Measurements from ENCODE around the gene LEF1. TPM values are rescaled to one million over a fixed set of nuclear protein-coding genes. Genes with fewer than 3 reads are reported as not detected.

LEF1 gene
- total RNA-seq, 1 donor from 2014 or later = 16.6 TPM

DNA sequence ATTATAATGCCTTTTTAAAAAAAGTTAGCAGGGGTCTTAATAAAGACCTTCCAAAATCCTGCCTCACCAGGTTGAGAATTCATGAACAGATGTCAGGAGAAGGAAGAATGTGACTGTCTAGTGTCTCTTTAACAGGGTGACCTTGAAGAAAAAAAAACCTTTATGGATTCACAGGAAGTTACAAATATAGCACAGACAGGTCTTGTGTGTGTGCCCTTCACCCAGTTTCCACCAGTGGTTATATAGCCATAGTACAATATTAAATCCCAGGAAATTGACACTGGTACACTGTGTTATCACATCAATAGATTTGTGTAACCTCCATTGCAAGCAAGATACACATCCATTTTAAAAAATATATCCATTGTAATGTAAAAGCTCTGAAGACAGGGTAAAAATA is 135.4 kb downstream of the LEF1 start:
- Histone ChIP-seq H3K27ac (ENCODE audit: low read depth, low read length) (no peak overlapping the region), H3K9me3 (ENCODE audit: insufficient read depth, low read depth, low read length) (no peaks in the 10 kb centered on the region), H4K20me1 (ENCODE audit: insufficient read depth, low read length) (no peaks in the 10 kb centered on the region), H2AFZ (ENCODE audit: low read depth, low read length) (no peak overlapping the region), H3K4me3 (ENCODE audit: insufficient read depth, low read depth, low read length) (no peak overlapping the region), H3K4me1 (ENCODE audit: insufficient read depth, low read length) (peaks cover 11% of the 10 kb centered on the region), H3K79me2 (ENCODE audit: insufficient read depth, low read length) (no peaks in the 10 kb centered on the region), H3K9ac (ENCODE audit: low read length) (no peak overlapping the region), H3K4me2 (ENCODE audit: low read length) (no peak overlapping the region), H3K36me3 (ENCODE audit: insufficient read depth, low read length) (peaks cover 3% of the 10 kb centered on the region), H3K27me3 (ENCODE audit: insufficient read depth, low read length) (no peaks in the 10 kb centered on the region)
- TF ChIP-seq EZH2 (IDR thresholded peaks at IDR 0.05; ENCODE audit: insufficient read depth, low read length) = no peak
- TF ChIP-seq, protein P1, sequence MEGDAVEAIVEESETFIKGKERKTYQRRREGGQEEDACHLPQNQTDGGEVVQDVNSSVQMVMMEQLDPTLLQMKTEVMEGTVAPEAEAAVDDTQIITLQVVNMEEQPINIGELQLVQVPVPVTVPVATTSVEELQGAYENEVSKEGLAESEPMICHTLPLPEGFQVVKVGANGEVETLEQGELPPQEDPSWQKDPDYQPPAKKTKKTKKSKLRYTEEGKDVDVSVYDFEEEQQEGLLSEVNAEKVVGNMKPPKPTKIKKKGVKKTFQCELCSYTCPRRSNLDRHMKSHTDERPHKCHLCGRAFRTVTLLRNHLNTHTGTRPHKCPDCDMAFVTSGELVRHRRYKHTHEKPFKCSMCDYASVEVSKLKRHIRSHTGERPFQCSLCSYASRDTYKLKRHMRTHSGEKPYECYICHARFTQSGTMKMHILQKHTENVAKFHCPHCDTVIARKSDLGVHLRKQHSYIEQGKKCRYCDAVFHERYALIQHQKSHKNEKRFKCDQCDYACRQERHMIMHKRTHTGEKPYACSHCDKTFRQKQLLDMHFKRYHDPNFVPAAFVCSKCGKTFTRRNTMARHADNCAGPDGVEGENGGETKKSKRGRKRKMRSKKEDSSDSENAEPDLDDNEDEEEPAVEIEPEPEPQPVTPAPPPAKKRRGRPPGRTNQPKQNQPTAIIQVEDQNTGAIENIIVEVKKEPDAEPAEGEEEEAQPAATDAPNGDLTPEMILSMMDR (IDR thresholded peaks at IDR 0.05; ENCODE audit: insufficient read depth, low read depth, low read length) = no peak
- no peak for DNase-seq (ENCODE audit: low read depth)
- Mint-ChIP-seq H3K4me3 (ENCODE audit: unreplicated experiment) (no peak overlapping the region), H3K9me3 (ENCODE audit: unreplicated experiment) (no peaks in the 10 kb centered on the region), H3K36me3 (ENCODE audit: low read depth, unreplicated experiment) (peaks cover 6% of the 10 kb centered on the region), H3K4me1 (ENCODE audit: low read depth, unreplicated experiment) (peaks cover 27% of the 10 kb centered on the region), H3K27ac (ENCODE audit: unreplicated experiment) (no peak overlapping the region), H3K27me3 (ENCODE audit: low read depth, unreplicated experiment) (no peaks in the 10 kb centered on the region)
- no peak for FAIRE-seq

DNA sequence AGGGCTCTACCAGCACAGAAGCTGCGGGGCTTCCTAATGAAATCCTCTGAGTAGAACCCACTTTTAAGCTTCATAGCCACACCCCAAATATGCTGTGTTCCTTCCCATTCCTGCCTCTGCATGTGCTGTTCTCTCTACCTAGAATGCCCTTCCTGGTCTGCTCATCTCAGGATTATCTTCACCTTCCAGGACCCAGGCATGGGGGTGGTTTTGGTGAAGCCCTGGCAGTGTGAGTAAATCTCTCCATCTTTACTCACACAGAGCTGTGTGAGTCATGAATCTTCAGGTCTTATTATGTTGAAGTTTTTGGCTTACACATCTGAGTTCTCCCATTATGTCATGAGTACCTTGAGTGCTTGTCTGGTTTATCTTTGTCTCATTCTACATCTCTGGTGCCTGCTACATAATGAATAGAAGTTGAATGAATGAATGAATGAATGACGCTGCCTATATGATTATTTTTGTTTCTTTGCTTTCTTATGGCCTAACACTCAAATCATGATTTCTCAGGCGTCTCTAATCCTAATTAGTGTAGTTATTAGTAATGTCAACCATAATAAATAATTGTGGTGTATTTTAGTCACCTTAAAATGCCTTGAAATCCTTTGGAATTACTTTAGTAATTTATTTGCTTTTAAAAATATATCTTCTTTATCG is 137.2 kb downstream of the LEF1 start:
- Histone ChIP-seq H2AFZ (ENCODE audit: low read depth, low read length) (no peak overlapping the region), H3K9ac (ENCODE audit: low read length) (no peak overlapping the region), H3K9me3 (ENCODE audit: insufficient read depth, low read depth, low read length) (no peaks in the 10 kb centered on the region), H4K20me1 (ENCODE audit: insufficient read depth, low read length) (no peaks in the 10 kb centered on the region), H3K27me3 (ENCODE audit: insufficient read depth, low read length) (no peaks in the 10 kb centered on the region), H3K4me3 (ENCODE audit: insufficient read depth, low read depth, low read length) (no peak overlapping the region), H3K27ac (ENCODE audit: low read depth, low read length) (no peak overlapping the region), H3K4me1 (ENCODE audit: insufficient read depth, low read length) (peaks cover 11% of the 10 kb centered on the region), H3K79me2 (ENCODE audit: insufficient read depth, low read length) (no peaks in the 10 kb centered on the region), H3K36me3 (ENCODE audit: insufficient read depth, low read length) (peaks cover 3% of the 10 kb centered on the region), H3K4me2 (ENCODE audit: low read length) (no peak overlapping the region)
- no peak for TF ChIP-seq EZH2 (IDR thresholded peaks at IDR 0.05; ENCODE audit: insufficient read depth, low read length)
- TF ChIP-seq, protein P1 (IDR thresholded peaks at IDR 0.05; ENCODE audit: insufficient read depth, low read depth, low read length) = no peak
- DNase-seq (ENCODE audit: low read depth) = peak; percentile 10
- Mint-ChIP-seq H3K9me3 (ENCODE audit: unreplicated experiment) (no peaks in the 10 kb centered on the region), H3K4me1 (ENCODE audit: low read depth, unreplicated experiment) (peaks cover 27% of the 10 kb centered on the region), H3K27ac (ENCODE audit: unreplicated experiment) (no peak overlapping the region), H3K4me3 (ENCODE audit: unreplicated experiment) (no peak overlapping the region), H3K36me3 (ENCODE audit: low read depth, unreplicated experiment) (peaks cover 8% of the 10 kb centered on the region), H3K27me3 (ENCODE audit: low read depth, unreplicated experiment) (no peaks in the 10 kb centered on the region)
- no peak for FAIRE-seq

DNA sequence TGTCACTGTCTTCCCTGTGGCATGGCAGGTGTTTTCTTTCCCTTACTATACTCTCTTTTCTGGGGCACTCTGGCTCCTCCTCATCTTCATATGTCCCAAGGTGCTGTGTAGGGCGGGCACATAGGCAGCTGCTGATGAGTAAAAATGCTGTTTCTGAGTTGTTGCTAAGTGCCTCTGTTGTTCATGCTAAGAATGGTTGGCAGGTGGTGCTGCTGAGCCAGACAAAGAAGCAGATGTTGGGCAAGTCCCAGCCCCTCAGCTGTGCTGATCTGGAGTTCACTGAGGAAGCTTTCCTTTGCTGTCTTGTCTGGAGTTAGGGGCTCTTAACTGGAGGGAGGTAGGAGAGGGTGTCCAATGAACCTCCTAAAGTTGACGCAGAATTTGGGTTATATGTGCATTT is 138.4 kb downstream of the LEF1 start:
- no peak for TF ChIP-seq EZH2 (IDR thresholded peaks at IDR 0.05; ENCODE audit: insufficient read depth, low read length)
- TF ChIP-seq, protein P1 (IDR thresholded peaks at IDR 0.05; ENCODE audit: insufficient read depth, low read depth, low read length) = peak; percentile 54
- H3K4me3 Mint-ChIP-seq (ENCODE audit: unreplicated experiment) = no peak overlapping the region
- Histone ChIP-seq H3K36me3 (ENCODE audit: insufficient read depth, low read length) (peaks cover 3% of the 10 kb centered on the region), H3K79me2 (ENCODE audit: insufficient read depth, low read length) (no peaks in the 10 kb centered on the region), H3K4me3 (ENCODE audit: insufficient read depth, low read depth, low read length) (no peak overlapping the region), H3K4me1 (ENCODE audit: insufficient read depth, low read length) (peaks cover 11% of the 10 kb centered on the region), H3K4me2 (ENCODE audit: low read length) (no peak overlapping the region), H3K9me3 (ENCODE audit: insufficient read depth, low read depth, low read length) (no peaks in the 10 kb centered on the region), H3K27ac (ENCODE audit: low read depth, low read length) (no peak overlapping the region), H3K9ac (ENCODE audit: low read length) (no peak overlapping the region), H4K20me1 (ENCODE audit: insufficient read depth, low read length) (no peaks in the 10 kb centered on the region), H2AFZ (ENCODE audit: low read depth, low read length) (no peak overlapping the region), H3K27me3 (ENCODE audit: insufficient read depth, low read length) (no peaks in the 10 kb centered on the region)
- H3K27ac Mint-ChIP-seq (ENCODE audit: unreplicated experiment) = peak overlapping the region; percentile 36
- DNase-seq (ENCODE audit: low read depth) (peak; percentile 56), FAIRE-seq (no peak)
- H3K36me3 Mint-ChIP-seq (ENCODE audit: low read depth, unreplicated experiment) = peaks cover 8% of the 10 kb centered on the region
- H3K9me3 Mint-ChIP-seq (ENCODE audit: unreplicated experiment) = no peaks in the 10 kb centered on the region
- peaks cover 19% of the 10 kb centered on the region for H3K4me1 Mint-ChIP-seq (ENCODE audit: low read depth, unreplicated experiment)
- no peaks in the 10 kb centered on the region for H3K27me3 Mint-ChIP-seq (ENCODE audit: low read depth, unreplicated experiment)
